Measurements from ENCODE around the gene FAM168B. TPM values are rescaled to one million over a fixed set of nuclear protein-coding genes. Genes with fewer than 3 reads are reported as not detected.
"Not testable (repeated sequence)": the region's sequence is repeated elsewhere in the genome, so short reads cannot be mapped to it uniquely, and the experiment has no call there.

FAM168B gene
- total RNA-seq, 1 experiment from 2014 or later: 81.4 TPM

DNA sequence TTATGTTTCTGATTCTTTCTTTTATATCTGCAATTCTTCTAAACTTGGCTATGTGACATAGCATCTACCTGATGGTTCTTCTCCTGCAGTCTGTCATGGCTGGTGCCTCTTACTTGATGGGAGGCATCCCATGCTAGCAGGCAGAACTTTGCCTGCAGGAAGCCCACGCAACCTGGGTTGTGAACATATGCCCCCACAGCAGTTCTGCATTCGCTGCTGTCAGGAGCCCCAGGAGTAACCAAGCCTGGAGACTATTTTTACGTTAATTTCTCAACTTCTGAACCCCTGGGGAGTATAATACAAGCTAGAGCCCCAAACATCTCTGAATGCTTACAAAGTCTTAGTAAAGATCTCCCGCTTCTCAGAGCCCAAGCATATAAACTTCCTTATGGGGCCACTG lies 12.1 kb downstream of the FAM168B start:
- no peak overlapping the region for H2BK20ac ChIP-seq (ENCODE audit: low read depth, low read length, poor library complexity, severe bottlenecking)

GRCh38 chr2:131079931-131080330 lies 13.3 kb downstream of the FAM168B start:
- Mint-ChIP-seq H3K36me3 (ENCODE audit: insufficient read depth in 1 of 3, low read depth in 3 of 3) (peaks cover 56 to 80% (median 74%) of the 10 kb centered on the region in 3 experiments), H3K27ac (peak overlapping the region in 1 of 3 experiments; percentile 20; a peak in 1 of 7 replicates), H3K4me1 (peaks cover 27% of the 10 kb centered on the region in 2 experiments)
- not testable (repeated sequence) for H3K27me3 ChIP-seq (ENCODE audit: insufficient read depth, low read length); H4K5ac ChIP-seq (ENCODE audit: insufficient read length, low read depth, low read length); H3K23me2 ChIP-seq (ENCODE audit: insufficient read length, low read depth, low read length, poor library complexity, severe bottlenecking); H4K91ac ChIP-seq (ENCODE audit: insufficient read length, low read depth, low read length); H3K9me3 Mint-ChIP-seq; H3K4me3 Mint-ChIP-seq; H3K4me1 ChIP-seq (ENCODE audit: insufficient read depth, low read length); H3K27me3 Mint-ChIP-seq (ENCODE audit: low read depth); H3K9me3 ChIP-seq (ENCODE audit: control insufficient read depth, low read depth, low read length); H2BK15ac ChIP-seq (ENCODE audit: low read depth, low read length); H2BK20ac ChIP-seq (ENCODE audit: low read depth, low read length, poor library complexity, severe bottlenecking); H2BK120ac ChIP-seq (ENCODE audit: low read depth, low read length, poor library complexity, severe bottlenecking); H3K14ac ChIP-seq (ENCODE audit: insufficient read depth, low read length); H3K18ac ChIP-seq (ENCODE audit: insufficient read length, low read depth, low read length); H3K23ac ChIP-seq (ENCODE audit: insufficient read length, low read depth, low read length); H4K20me1 ChIP-seq (ENCODE audit: control insufficient read depth, insufficient read depth, insufficient read length); H3K56ac ChIP-seq (ENCODE audit: insufficient read length, low read depth, low read length); H3T11ph ChIP-seq (ENCODE audit: low read length); H2BK12ac ChIP-seq (ENCODE audit: insufficient read length, low read depth, low read length); H3K27ac ChIP-seq (ENCODE audit: insufficient read length, low read depth, low read length); H3K4me2 ChIP-seq (ENCODE audit: insufficient read depth, insufficient read length, low read length); H3K9ac ChIP-seq (ENCODE audit: extremely low read depth, insufficient read length, low read length); H2AK5ac ChIP-seq (ENCODE audit: insufficient read length, low read length); H2BK5ac ChIP-seq (ENCODE audit: insufficient read length, low read length); DNase-seq; H3K4ac ChIP-seq (ENCODE audit: low read depth, low read length); H4K8ac ChIP-seq (replicated peaks; ENCODE audit: insufficient read length, low read depth, low read length); H2AFZ ChIP-seq (ENCODE audit: low read length)
- Histone ChIP-seq H3K79me2 (ENCODE audit: insufficient read depth, low read length) (peaks cover 28% of the 10 kb centered on the region), H3K79me1 (ENCODE audit: insufficient read depth, low read depth, low read length, poor library complexity, severe bottlenecking) (peaks cover 14% of the 10 kb centered on the region)
- no CpG with 5 or more reads among the region's 6 CpGs for WGBS (ENCODE audit: extremely low coverage, insufficient read length, low lambda C conversion rate)

More for the DNA sequence above, 12.1 kb downstream of the FAM168B start:
- Histone ChIP-seq H3K9ac (ENCODE audit: extremely low read depth, insufficient read length, low read length) (no peak overlapping the region), H4K5ac (ENCODE audit: insufficient read length, low read depth, low read length) (no peak overlapping the region), H3K23me2 (ENCODE audit: insufficient read length, low read depth, low read length, poor library complexity, severe bottlenecking) (no peaks in the 10 kb centered on the region), H3K4ac (ENCODE audit: low read depth, low read length) (no peak overlapping the region), H3K9me3 (ENCODE audit: control insufficient read depth, low read depth, low read length) (no peaks in the 10 kb centered on the region), H4K91ac (ENCODE audit: insufficient read length, low read depth, low read length) (no peak overlapping the region), H3K27me3 (ENCODE audit: insufficient read depth, low read length) (no peaks in the 10 kb centered on the region), H3K4me1 (ENCODE audit: insufficient read depth, low read length) (no peaks in the 10 kb centered on the region), H3K23ac (ENCODE audit: insufficient read length, low read depth, low read length) (no peak overlapping the region), H3K79me1 (ENCODE audit: insufficient read depth, low read depth, low read length, poor library complexity, severe bottlenecking) (peaks cover 10% of the 10 kb centered on the region), H2AK5ac (ENCODE audit: insufficient read length, low read length) (no peak overlapping the region), H3K27ac (ENCODE audit: insufficient read length, low read depth, low read length) (no peak overlapping the region), H3K79me2 (ENCODE audit: insufficient read depth, low read length) (peaks cover 30% of the 10 kb centered on the region), H4K20me1 (ENCODE audit: control insufficient read depth, insufficient read depth, insufficient read length) (no peaks in the 10 kb centered on the region), H4K8ac (replicated peaks; ENCODE audit: insufficient read length, low read depth, low read length) (no peak overlapping the region), H3K4me2 (ENCODE audit: insufficient read depth, insufficient read length, low read length) (no peak overlapping the region), H2BK12ac (ENCODE audit: insufficient read length, low read depth, low read length) (no peak overlapping the region), H3K56ac (ENCODE audit: insufficient read length, low read depth, low read length) (no peak overlapping the region), H2BK120ac (ENCODE audit: low read depth, low read length, poor library complexity, severe bottlenecking) (no peak overlapping the region), H3T11ph (ENCODE audit: low read length) (no peak overlapping the region), H2BK15ac (ENCODE audit: low read depth, low read length) (no peak overlapping the region), H2BK5ac (ENCODE audit: insufficient read length, low read length) (no peak overlapping the region), H3K18ac (ENCODE audit: insufficient read length, low read depth, low read length) (no peak overlapping the region), H3K14ac (ENCODE audit: insufficient read depth, low read length) (no peak overlapping the region), H2AFZ (ENCODE audit: low read length) (no peak overlapping the region)
- H3K4me1 Mint-ChIP-seq: peaks cover 19% of the 10 kb centered on the region in 2 experiments
- no CpG with 5 or more reads among the region's 4 CpGs for WGBS (ENCODE audit: extremely low coverage, insufficient read length, low lambda C conversion rate)
- H3K4me3 Mint-ChIP-seq: no peak overlapping the region
- H3K36me3 Mint-ChIP-seq (ENCODE audit: insufficient read depth in 1 of 3, low read depth in 3 of 3): peaks cover 58 to 80% (median 75%) of the 10 kb centered on the region in 3 experiments
- no peaks in the 10 kb centered on the region for H3K9me3 Mint-ChIP-seq
- peak overlapping the region in 1 of 3 experiments; percentile 85; a peak in 2 of 7 replicates for H3K27ac Mint-ChIP-seq
- no peak for DNase-seq
- H3K27me3 Mint-ChIP-seq (ENCODE audit: low read depth): no peaks in the 10 kb centered on the region; the same call in 1 of the 2 replicates
- TF ChIP-seq, protein P1, sequence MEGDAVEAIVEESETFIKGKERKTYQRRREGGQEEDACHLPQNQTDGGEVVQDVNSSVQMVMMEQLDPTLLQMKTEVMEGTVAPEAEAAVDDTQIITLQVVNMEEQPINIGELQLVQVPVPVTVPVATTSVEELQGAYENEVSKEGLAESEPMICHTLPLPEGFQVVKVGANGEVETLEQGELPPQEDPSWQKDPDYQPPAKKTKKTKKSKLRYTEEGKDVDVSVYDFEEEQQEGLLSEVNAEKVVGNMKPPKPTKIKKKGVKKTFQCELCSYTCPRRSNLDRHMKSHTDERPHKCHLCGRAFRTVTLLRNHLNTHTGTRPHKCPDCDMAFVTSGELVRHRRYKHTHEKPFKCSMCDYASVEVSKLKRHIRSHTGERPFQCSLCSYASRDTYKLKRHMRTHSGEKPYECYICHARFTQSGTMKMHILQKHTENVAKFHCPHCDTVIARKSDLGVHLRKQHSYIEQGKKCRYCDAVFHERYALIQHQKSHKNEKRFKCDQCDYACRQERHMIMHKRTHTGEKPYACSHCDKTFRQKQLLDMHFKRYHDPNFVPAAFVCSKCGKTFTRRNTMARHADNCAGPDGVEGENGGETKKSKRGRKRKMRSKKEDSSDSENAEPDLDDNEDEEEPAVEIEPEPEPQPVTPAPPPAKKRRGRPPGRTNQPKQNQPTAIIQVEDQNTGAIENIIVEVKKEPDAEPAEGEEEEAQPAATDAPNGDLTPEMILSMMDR (conservative IDR thresholded peaks at IDR 0.05): no peak

All from H9 (cell line).